CD14-positive monocyte (primary cell): Measurements from ENCODE around the gene STIM1. TPM values are rescaled to one million over a fixed set of nuclear protein-coding genes. Genes with fewer than 3 reads are reported as not detected.
A peak's percentile ranks its signal among the peaks of the same experiment; 100 is the strongest.

Experiments
- DNase-seq, 3 donors: peaks; one replicate each; pipeline ENCODE4 v3.0.0-alpha.2; 2011 to 2022
- H2AFZ ChIP-seq: 2 replicates; pipeline ENCODE4 v1.6.0; 2012; ENCODE audit warnings: mild to moderate bottlenecking, low read depth, low read length, inconsistent platforms; ENCODE audit not compliant: insufficient read depth, poor library complexity, severe bottlenecking
- H3K27ac ChIP-seq, 2 donors: 1 replicate in 1 of 2; 2 replicates in 1 of 2; pipeline ENCODE4 v1.5.1; 2012 to 2013; ENCODE audit warnings: low read length in 2 of 2, control low read depth in 1 of 2, inconsistent platforms in 1 of 2, low read depth in 1 of 2, mild to moderate bottlenecking in 1 of 2
- H3K27me3 ChIP-seq, 2 donors: one replicate each; pipeline versions ENCODE4 v1.6.0 to v1.6.1; 2011 to 2013; ENCODE audit warnings: low read length in 2 of 2; ENCODE audit not compliant: control insufficient read depth in 2 of 2, insufficient read depth in 2 of 2
- H3K36me3 ChIP-seq, 2 donors: replicated peaks in 1 of 2; 1 replicate in 1 of 2; 2 replicates in 1 of 2; pipeline versions ENCODE4 v1.5.1 to v1.6.1; 2012 to 2013; ENCODE audit warnings: low read length in 2 of 2, control low read depth in 1 of 2, inconsistent platforms in 1 of 2, mild to moderate bottlenecking in 1 of 2; ENCODE audit not compliant: insufficient read depth in 2 of 2, control insufficient read depth in 1 of 2
- H3K4me1 ChIP-seq, 2 donors: 1 replicate in 1 of 2; 2 replicates in 1 of 2; pipeline versions ENCODE4 v1.5.1 to v1.6.1; 2012 to 2013; ENCODE audit warnings: low read length in 2 of 2, control low read depth in 1 of 2, inconsistent platforms in 1 of 2, mild to moderate bottlenecking in 1 of 2, moderate library complexity in 1 of 2; ENCODE audit not compliant: insufficient read depth in 2 of 2, control insufficient read depth in 1 of 2
- H3K4me2 ChIP-seq: replicated peaks from 2 replicates; pipeline ENCODE3; 2012; ENCODE audit warnings: low read length, moderate library complexity, mild to moderate bottlenecking; ENCODE audit not compliant: poor library complexity, severe bottlenecking; ENCODE audit errors: extremely low read depth
- H3K4me3 ChIP-seq, 3 experiments: fragments of 200-600 bp in 1 of 3; sonication (generic) in 1 of 3; replicated peaks in 1 of 3; 1 replicate in 2 of 3; 2 replicates in 1 of 3; pipeline ENCODE4 v1.5.1; 2011 to 2013; ENCODE audit warnings: low read length in 3 of 3, mild to moderate bottlenecking in 3 of 3, control low read depth in 2 of 3, low read depth in 2 of 3, inconsistent platforms in 1 of 3, moderate library complexity in 1 of 3
- H3K79me2 ChIP-seq: 2 replicates; pipeline ENCODE4 v1.6.0; 2012; ENCODE audit warnings: mild to moderate bottlenecking, control low read depth, inconsistent platforms, low read length, moderate library complexity; ENCODE audit not compliant: insufficient read depth
- H3K9ac ChIP-seq: 2 replicates; pipeline ENCODE4 v1.6.0; 2017; ENCODE audit warnings: low read length, mild to moderate bottlenecking; ENCODE audit not compliant: insufficient read depth, poor library complexity, severe bottlenecking
- H3K9me3 ChIP-seq, 2 donors: replicated peaks in 1 of 2; 1 replicate in 1 of 2; 2 replicates in 1 of 2; pipeline versions ENCODE4 v1.5.1 to v1.6.1; 2012 to 2013; ENCODE audit warnings: low read length in 2 of 2, control low read depth in 1 of 2; ENCODE audit not compliant: control insufficient read depth in 1 of 2, insufficient read depth in 1 of 2
- H4K20me1 ChIP-seq: 2 replicates; pipeline ENCODE4 v1.6.0; 2012; ENCODE audit warnings: mild to moderate bottlenecking, low read length, control low read depth, moderate library complexity; ENCODE audit not compliant: insufficient read depth
- H3K27ac Mint-ChIP-seq, 7 donors: one replicate each; pipeline ENCODE4 v1.8.0; 2020; ENCODE audit warnings: mild to moderate bottlenecking in 7 of 7, mixed read lengths in 7 of 7, moderate library complexity in 6 of 7, inconsistent platforms in 2 of 7
- H3K27me3 Mint-ChIP-seq, 3 donors: one replicate each; pipeline ENCODE4 v1.8.0; 2021 to 2022; ENCODE audit warnings: low read depth in 3 of 3, mild to moderate bottlenecking in 3 of 3, mixed read lengths in 3 of 3, moderate library complexity in 3 of 3, inconsistent platforms in 1 of 3
- H3K36me3 Mint-ChIP-seq, 2 donors: one replicate each; pipeline ENCODE4 v1.8.0; 2020; ENCODE audit warnings: mixed read lengths in 2 of 2, inconsistent platforms in 1 of 2, mild to moderate bottlenecking in 1 of 2
- H3K4me1 Mint-ChIP-seq: one replicate; pipeline ENCODE4 v1.8.0; 2020; ENCODE audit warnings: mild to moderate bottlenecking, mixed read lengths
- H3K4me3 Mint-ChIP-seq, 2 donors: one replicate each; pipeline ENCODE4 v1.8.0; 2020; ENCODE audit warnings: mild to moderate bottlenecking in 2 of 2, mixed read lengths in 2 of 2, moderate library complexity in 1 of 2
- H3K9me3 Mint-ChIP-seq, 7 donors: one replicate each; pipeline ENCODE4 v1.8.0; 2020 to 2022; ENCODE audit warnings: mixed read lengths in 7 of 7, mild to moderate bottlenecking in 6 of 7, moderate library complexity in 6 of 7, inconsistent platforms in 2 of 7
- CTCF ChIP-seq: fragments of 200-600 bp; IDR thresholded peaks from one replicate; pipeline ENCODE4 v1.8.0; 2022; ENCODE audit warnings: antibody characterized with exemption, mild to moderate bottlenecking
- WGBS: methylation state at CpG from one replicate; pipeline ENCODE4 v1.1.5; 2013; ENCODE audit warnings: missing lambda C conversion rate; ENCODE audit not compliant: insufficient coverage; 5-methylcytosine and 5-hydroxymethylcytosine counted together
- intact Hi-C, 2 donors: fragments of 100-400 bp; cut with micrococcal nuclease; formaldehyde crosslinking; loops; one replicate each; pipeline versions ENCODE4 v1.15.0 to v1.15.1; 2023
- polyA plus RNA-seq, 3 donors: library from polyadenylated mRNA; depleted of rRNA in 1 of 3; unstranded in 2 of 3; stranded (reverse) in 1 of 3; fragments of 300-500 nt in 2 of 3; fragments of >200 nt in 1 of 3; fragmentation: Illumina TruSeq in 2 of 3; gene quantifications; 1 replicate in 2 of 3; 2 replicates in 1 of 3; pipeline ENCODE4 v1.2.3, GENCODE V29; 2012 to 2021

Gene STIM1
- polyA plus RNA-seq, 3 donors: 14.0 to 68.6 (median 21.0) TPM

- peak; percentile 87 to 98 (median 95) for DNase-seq
- peaks cover 54% of the 10 kb centered on the region for H3K79me2 ChIP-seq
- peaks cover 39% of the 10 kb centered on the region for H4K20me1 ChIP-seq
- H3K36me3 Mint-ChIP-seq: peaks cover 5 to 10% of the 10 kb centered on the region in 2 donors
- H3K27ac Mint-ChIP-seq: peak overlapping the region; percentile 93 to 98 (median 96)
- no peaks in the 10 kb centered on the region for H3K36me3 ChIP-seq
- H3K4me3 Mint-ChIP-seq: peak overlapping the region; percentile 84 to 96
- peak overlapping the region; percentile 89 to 97 for H3K27ac ChIP-seq
- H3K4me2 ChIP-seq: peak overlapping the region; percentile 96
- peak overlapping the region; percentile 36 to 100 (median 47) for H3K4me3 ChIP-seq
- H3K9ac ChIP-seq: peak overlapping the region; percentile 96
- H3K9me3 ChIP-seq: no peaks in the 10 kb centered on the region
- H3K27me3 ChIP-seq: no peaks in the 10 kb centered on the region
- peaks cover 30 to 38% of the 10 kb centered on the region in 2 donors for H3K4me1 ChIP-seq
- peaks cover 0 to 2% (median 2%) of the 10 kb centered on the region in 3 donors for H3K27me3 Mint-ChIP-seq
- intact Hi-C loops: no loop called here
- 17% methylated on average over 36 of the region's 44 CpGs for WGBS
- TF ChIP-seq CTCF: peak; percentile 88
- H3K9me3 Mint-ChIP-seq: peaks cover 0 to 3% (median 0%) of the 10 kb centered on the region in 7 donors
- H3K4me1 Mint-ChIP-seq: peaks cover 39% of the 10 kb centered on the region
- peak overlapping the region; percentile 64 for H2AFZ ChIP-seq
These were observed 13.8 kb upstream of the STIM1 start for GRCh38 chr11:3841426-3842350.

- Mint-ChIP-seq H3K36me3 (peaks cover 5 to 8% of the 10 kb centered on the region in 2 donors), H3K27me3 (peaks cover 0 to 2% (median 2%) of the 10 kb centered on the region in 3 donors), H3K4me1 (peaks cover 25% of the 10 kb centered on the region), H3K9me3 (peaks cover 0 to 3% (median 0%) of the 10 kb centered on the region in 7 donors), H3K4me3 (no peak overlapping the region), H3K27ac (no peak overlapping the region)
- Histone ChIP-seq H3K79me2 (peaks cover 38% of the 10 kb centered on the region), H3K9ac (no peak overlapping the region), H3K4me1 (peaks cover 14 to 22% of the 10 kb centered on the region in 2 donors), H3K9me3 (no peaks in the 10 kb centered on the region), H4K20me1 (peaks cover 23% of the 10 kb centered on the region), H3K4me3 (no peak overlapping the region), H2AFZ (no peak overlapping the region), H3K36me3 (no peaks in the 10 kb centered on the region), H3K27ac (no peak overlapping the region), H3K4me2 (no peak overlapping the region), H3K27me3 (no peaks in the 10 kb centered on the region)
- no peak for TF ChIP-seq CTCF
- DNase-seq: no peak
- WGBS: no CpG with 5 or more reads among the region's 3 CpGs
- intact Hi-C loops: no loop called here
These were observed 12.1 kb upstream of the STIM1 start for GRCh38 chr11:3843326-3843725.
